GM13976 (cell line): ENCODE measurements around the gene CCDC136.

Experiments
- DNase-seq: peaks from one replicate; pipeline ENCODE4 v3.0.0; 2012; ENCODE audit warnings: low spot score
- CTCF ChIP-seq: IDR thresholded peaks from 2 replicates; pipeline ENCODE4 v1.5.1; 2012; ENCODE audit warnings: borderline replicate concordance, mild to moderate bottlenecking; ENCODE audit not compliant: insufficient read depth; ENCODE audit errors: extremely low read depth, missing control alignments, control extremely low read depth
- in situ Hi-C: fragments of 300-500 bp; cut with MboI; formaldehyde crosslinking; loops from one replicate; pipeline ENCODE4 v1.12.0; 2022; ENCODE audit warnings: low sequenced_read_pairs, mixed read lengths, inconsistent platforms; ENCODE audit not compliant: unreplicated experiment

CCDC136 gene

GRCh38 chr7:128801667-128802418, 10.1 kb downstream of the CCDC136 start:
- no peak for TF ChIP-seq CTCF
- DNase-seq, result no peak
- in situ Hi-C loops, result no loop called here

GRCh38 chr7:128804484-128804883, 12.7 kb downstream of the CCDC136 start:
- in situ Hi-C loops, result no loop called here
- no peak for DNase-seq
- no peak for TF ChIP-seq CTCF

GRCh38 chr7:128805225-128805624, 13.5 kb downstream of the CCDC136 start:
- in situ Hi-C loops, result no loop called here

GRCh38 chr7:128807191-128807590, 15.4 kb downstream of the CCDC136 start:
- in situ Hi-C loops, result no loop called here

More at GRCh38 chr7:128805225-128805624, 13.5 kb downstream of the CCDC136 start:
- TF ChIP-seq CTCF, result no peak
- no peak for DNase-seq

GRCh38 chr7:128809363-128809762, 17.6 kb downstream of the CCDC136 start:
- DNase-seq, result no peak
- TF ChIP-seq CTCF, result no peak
- in situ Hi-C loops, result no loop called here

More at GRCh38 chr7:128807191-128807590, 15.4 kb downstream of the CCDC136 start:
- DNase-seq, result no peak
- TF ChIP-seq CTCF, result no peak

- TF ChIP-seq CTCF, result no peak
- no peak for DNase-seq
- in situ Hi-C loops, result no loop called here
These were observed 18.7 kb downstream of the CCDC136 start for GRCh38 chr7:128810473-128810872.
